ENCODE results near the gene ST6GALNAC5.

DNA sequence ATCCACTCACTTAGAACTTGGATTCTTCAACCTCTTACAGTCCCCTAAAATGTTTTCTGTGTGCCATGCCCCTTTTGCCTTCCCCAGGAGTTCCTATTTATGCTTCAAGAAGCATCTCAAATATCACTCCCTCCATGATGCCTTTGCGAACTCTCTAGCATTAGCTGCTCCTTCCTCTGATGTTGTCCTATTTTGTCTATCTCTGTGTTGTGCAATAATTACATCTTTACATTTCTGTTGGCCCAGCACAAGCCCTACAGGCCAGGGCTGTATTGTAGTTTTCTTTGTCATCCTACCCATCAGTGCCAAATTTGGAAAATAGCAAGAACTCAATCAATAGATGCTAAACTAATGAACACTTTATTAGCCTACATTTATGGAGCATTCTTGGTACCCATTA, 125.8 kb downstream of the ST6GALNAC5 start:
- TF ChIP-seq CTCF (IDR thresholded peaks at IDR 0.05) (no peak), POLR2AphosphoS5 (IDR thresholded peaks at IDR 0.05) (no peak), POLR2A (IDR thresholded peaks at IDR 0.05) (no peak), EP300 (IDR thresholded peaks at IDR 0.05) (no peak)
